B cell (primary cell): ENCODE measurements around the gene PITPNM2.

Experiments used
- EZH2 ChIP-seq: IDR thresholded peaks from 2 replicates; pipeline ENCODE4 v1.6.1; 2012; ENCODE audit warnings: borderline replicate concordance, low read depth, mild to moderate bottlenecking, moderate library complexity, low read length; ENCODE audit not compliant: insufficient read depth, poor library complexity, severe bottlenecking
- TF ChIP-seq, protein P1 (sequence below): fragments of 200-600 bp; IDR thresholded peaks from one replicate; pipeline ENCODE4 v1.8.0; 2022; ENCODE audit warnings: antibody characterized with exemption, mild to moderate bottlenecking

GRCh38 chr12:123134271-123134671 lies 16.6 kb downstream of the PITPNM2 start:
- TF ChIP-seq EZH2: no peak
- TF ChIP-seq, protein P1, sequence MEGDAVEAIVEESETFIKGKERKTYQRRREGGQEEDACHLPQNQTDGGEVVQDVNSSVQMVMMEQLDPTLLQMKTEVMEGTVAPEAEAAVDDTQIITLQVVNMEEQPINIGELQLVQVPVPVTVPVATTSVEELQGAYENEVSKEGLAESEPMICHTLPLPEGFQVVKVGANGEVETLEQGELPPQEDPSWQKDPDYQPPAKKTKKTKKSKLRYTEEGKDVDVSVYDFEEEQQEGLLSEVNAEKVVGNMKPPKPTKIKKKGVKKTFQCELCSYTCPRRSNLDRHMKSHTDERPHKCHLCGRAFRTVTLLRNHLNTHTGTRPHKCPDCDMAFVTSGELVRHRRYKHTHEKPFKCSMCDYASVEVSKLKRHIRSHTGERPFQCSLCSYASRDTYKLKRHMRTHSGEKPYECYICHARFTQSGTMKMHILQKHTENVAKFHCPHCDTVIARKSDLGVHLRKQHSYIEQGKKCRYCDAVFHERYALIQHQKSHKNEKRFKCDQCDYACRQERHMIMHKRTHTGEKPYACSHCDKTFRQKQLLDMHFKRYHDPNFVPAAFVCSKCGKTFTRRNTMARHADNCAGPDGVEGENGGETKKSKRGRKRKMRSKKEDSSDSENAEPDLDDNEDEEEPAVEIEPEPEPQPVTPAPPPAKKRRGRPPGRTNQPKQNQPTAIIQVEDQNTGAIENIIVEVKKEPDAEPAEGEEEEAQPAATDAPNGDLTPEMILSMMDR: no peak
